Osteocyte (in vitro differentiated cells): ENCODE data around the gene UBE2Q2. TPM values are rescaled to one million over a fixed set of nuclear protein-coding genes. Genes with fewer than 3 reads are reported as not detected.
"Not testable (repeated sequence)": the region's sequence is repeated elsewhere in the genome, so short reads cannot be mapped to it uniquely, and the experiment has no call there.

Experiments
- DNase-seq: peaks from one replicate; pipeline ENCODE4 v3.0.0; 2021; ENCODE audit warnings: mixed read lengths; ENCODE audit not compliant: unreplicated experiment; ENCODE audit errors: extremely low spot score
- H3K27ac Mint-ChIP-seq: one replicate; pipeline ENCODE4 v1.8.0; 2021; ENCODE audit warnings: mild to moderate bottlenecking, mixed read lengths; ENCODE audit not compliant: unreplicated experiment
- H3K27me3 Mint-ChIP-seq: one replicate; pipeline ENCODE4 v1.8.0; 2021; ENCODE audit warnings: mixed read lengths; ENCODE audit not compliant: unreplicated experiment
- H3K36me3 Mint-ChIP-seq: one replicate; pipeline ENCODE4 v1.8.0; 2021; ENCODE audit warnings: mixed read lengths; ENCODE audit not compliant: unreplicated experiment
- H3K4me1 Mint-ChIP-seq: one replicate; pipeline ENCODE4 v1.8.0; 2021; ENCODE audit warnings: mixed read lengths; ENCODE audit not compliant: unreplicated experiment
- H3K4me3 Mint-ChIP-seq: one replicate; pipeline ENCODE4 v1.8.0; 2021; ENCODE audit warnings: mild to moderate bottlenecking, moderate library complexity, mixed read lengths; ENCODE audit not compliant: unreplicated experiment
- H3K9me3 Mint-ChIP-seq: one replicate; pipeline ENCODE4 v1.8.0; 2021; ENCODE audit warnings: mixed read lengths; ENCODE audit not compliant: unreplicated experiment
- CTCF ChIP-seq: fragments of 200-600 bp; sonication (generic); IDR thresholded peaks from 2 replicates; pipeline ENCODE4 v1.5.0; 2021; ENCODE audit warnings: antibody characterized with exemption, mild to moderate bottlenecking, moderate library complexity
- total RNA-seq: library from RNA; stranded (reverse); gene quantifications from 2 replicates; pipeline ENCODE4 v1.2.1, GENCODE V29; 2021

Gene UBE2Q2
- total RNA-seq, 1 donor from 2014 or later, result 43.2 TPM

GRCh38 chr15:75857886-75858285, 14.6 kb downstream of the UBE2Q2 start:
- Mint-ChIP-seq H3K4me3 (no peak overlapping the region), H3K27me3 (no peaks in the 10 kb centered on the region), H3K4me1 (peaks cover 4% of the 10 kb centered on the region), H3K9me3 (no peaks in the 10 kb centered on the region), H3K36me3 (peaks cover 28% of the 10 kb centered on the region), H3K27ac (no peak overlapping the region)
- no peak for DNase-seq
- no peak for TF ChIP-seq CTCF

- no peak for DNase-seq
- Mint-ChIP-seq H3K4me1 (peaks cover 17% of the 10 kb centered on the region), H3K4me3 (no peak overlapping the region), H3K36me3 (peaks cover 32% of the 10 kb centered on the region), H3K27me3 (no peaks in the 10 kb centered on the region), H3K27ac (no peak overlapping the region), H3K9me3 (no peaks in the 10 kb centered on the region)
- TF ChIP-seq CTCF, result no peak
Observed at GRCh38 chr15:75861750-75862402, 18.6 kb downstream of the UBE2Q2 start.

DNA sequence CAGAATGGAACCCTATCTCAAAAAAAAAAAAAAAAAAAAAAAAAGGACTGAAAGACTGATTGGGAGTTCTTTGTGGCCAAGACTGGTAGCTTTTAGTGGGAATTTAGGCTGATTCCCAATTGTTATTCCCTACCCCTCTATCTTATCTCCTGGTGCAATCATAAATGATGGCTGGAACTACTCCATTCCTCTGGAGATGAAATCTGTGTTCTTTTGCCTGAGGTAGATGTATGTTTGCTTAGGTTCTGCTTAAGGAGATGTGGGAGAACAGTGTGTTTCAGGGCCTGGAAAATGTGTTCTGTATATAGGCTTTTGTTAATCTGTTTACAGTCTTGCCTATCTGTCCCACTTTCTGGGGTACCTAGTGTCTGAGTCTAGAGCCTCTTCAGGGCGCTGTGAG, 19.5 kb downstream of the UBE2Q2 start:
- TF ChIP-seq CTCF, result no peak
- Mint-ChIP-seq H3K4me1 (peaks cover 17% of the 10 kb centered on the region), H3K9me3 (no peaks in the 10 kb centered on the region), H3K4me3 (no peak overlapping the region), H3K36me3 (peaks cover 32% of the 10 kb centered on the region), H3K27me3 (no peaks in the 10 kb centered on the region), H3K27ac (no peak overlapping the region)
- no peak for DNase-seq

DNA sequence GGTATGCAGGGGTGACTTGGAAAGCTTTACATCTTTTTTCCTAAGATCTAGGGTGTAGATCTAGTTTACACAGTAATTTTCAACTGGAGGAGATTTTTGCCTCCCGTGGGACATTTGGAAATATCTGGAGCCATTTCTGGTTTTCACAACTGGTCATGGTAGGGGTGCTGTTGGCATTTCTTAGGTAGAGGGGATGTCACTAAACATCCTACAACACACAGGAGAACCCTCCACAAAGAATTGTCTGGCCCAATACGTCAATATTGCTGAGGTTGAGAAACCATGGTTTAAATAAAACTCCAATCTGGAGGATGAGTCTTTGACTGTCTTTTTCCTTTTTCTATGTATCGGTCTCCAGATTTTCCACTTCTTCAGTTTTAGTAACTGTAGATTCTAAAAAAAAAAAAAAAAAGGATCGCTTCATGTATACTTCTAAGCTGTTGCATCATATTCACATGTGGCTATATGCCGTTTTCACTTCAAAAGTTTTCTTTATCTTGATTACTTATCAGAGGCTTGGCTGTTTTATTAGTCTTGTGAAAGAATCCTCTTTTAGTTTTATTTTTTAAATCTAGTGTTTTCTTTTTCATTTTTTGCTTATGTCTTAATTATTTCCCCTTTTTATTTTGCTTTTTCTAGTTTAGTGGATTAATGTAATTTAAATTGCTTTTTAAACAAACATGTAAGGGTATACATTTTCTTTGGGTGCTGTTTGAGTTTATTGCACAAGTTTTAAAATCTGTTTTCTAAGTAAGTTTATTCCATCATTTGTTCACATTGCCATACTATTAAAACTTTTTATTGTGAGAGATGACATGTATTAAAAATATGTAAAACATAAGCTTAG, 21.2 kb downstream of the UBE2Q2 start:
- Mint-ChIP-seq H3K27ac (no peak overlapping the region), H3K9me3 (no peaks in the 10 kb centered on the region), H3K27me3 (no peaks in the 10 kb centered on the region), H3K4me3 (no peak overlapping the region), H3K36me3 (peaks cover 26% of the 10 kb centered on the region), H3K4me1 (peaks cover 15% of the 10 kb centered on the region)
- TF ChIP-seq CTCF, result no peak
- no peak for DNase-seq

GRCh38 chr15:75866045-75866444, 22.8 kb downstream of the UBE2Q2 start:
- H3K4me3 Mint-ChIP-seq, H3K27me3 Mint-ChIP-seq, H3K9me3 Mint-ChIP-seq, H3K27ac Mint-ChIP-seq, DNase-seq: not testable (repeated sequence)
- peaks cover 30% of the 10 kb centered on the region for H3K36me3 Mint-ChIP-seq
- H3K4me1 Mint-ChIP-seq, result peaks cover 13% of the 10 kb centered on the region
